Measurements from ENCODE around the gene GIGYF2.

- TF ChIP-seq CTCF (conservative IDR thresholded peaks at IDR 0.05) (no peak), ZFX (IDR thresholded peaks at IDR 0.05) (no peak)
Measured at GRCh38 chr2:232886176-232886575, 189.0 kb downstream of the GIGYF2 start.
